Measurements from ENCODE around the gene SLC25A43. TPM values are rescaled to one million over a fixed set of nuclear protein-coding genes. Genes with fewer than 3 reads are reported as not detected.

The SLC25A43 gene
- total and polyA plus RNA-seq, 12 donors = 0.63 to 5.9 (median 2.8) TPM

GRCh38 chrX:119474615-119475388, 75.7 kb downstream of the SLC25A43 start:
- Histone ChIP-seq H3K9me3 (no peaks in the 10 kb centered on the region), H3K4me3 (no peak overlapping the region), H3K27me3 (peaks cover 0 to 9% (median 0%) of the 10 kb centered on the region in 7 donors), H3K36me3 (peaks cover 0 to 21% (median 0%) of the 10 kb centered on the region in 9 donors), H3K27ac (no peak overlapping the region), H3K4me1 (peaks cover 0 to 5% (median 3%) of the 10 kb centered on the region in 9 donors)
- DNase-seq (no peak), ATAC-seq (no peak)
- TF ChIP-seq CTCF (IDR thresholded peaks at IDR 0.05) = no peak
- intact Hi-C loops (cut with DNase I) = no loop called here
- 86 to 90% methylated on average over 23 of the region's 23 CpGs for WGBS, 2 donors

DNA sequence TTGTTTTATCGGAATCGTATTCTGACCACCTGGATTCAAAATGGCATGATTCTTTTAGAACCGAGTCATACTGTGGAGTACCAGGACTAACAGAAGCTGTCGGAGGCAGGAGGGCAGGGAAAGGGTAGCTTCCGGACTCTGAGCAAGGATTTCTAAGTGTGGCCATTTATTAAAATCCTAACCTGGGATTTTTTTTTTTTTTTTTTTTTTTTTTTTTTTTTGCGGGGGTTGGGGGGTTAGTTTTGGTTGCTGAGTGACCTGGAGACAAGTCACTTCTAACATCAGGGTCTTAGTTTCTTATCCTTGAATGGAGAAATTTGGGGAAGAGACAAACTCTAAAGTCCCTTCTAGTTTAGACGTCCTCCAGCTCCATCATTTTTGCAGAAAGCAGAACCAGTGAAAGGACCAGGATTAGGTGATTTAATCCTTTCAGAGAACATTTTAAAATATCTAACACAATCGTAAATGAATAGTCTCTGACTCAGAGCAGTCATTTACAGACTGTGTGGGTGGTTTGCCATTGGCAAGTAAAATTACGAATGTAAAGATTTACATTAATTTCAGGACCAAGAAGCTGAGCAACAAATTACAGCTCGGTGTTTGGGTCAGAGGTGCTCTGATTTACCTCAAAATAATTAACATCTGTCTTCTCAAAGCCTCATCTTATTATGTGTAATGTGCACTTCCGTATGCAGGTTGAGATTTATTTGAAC, 76.4 kb downstream of the SLC25A43 start:
- WGBS, 2 donors = 81 to 84% methylated on average over 10 to 11 of the region's 11 CpGs

GRCh38 chrX:119477812-119478232, 78.7 kb downstream of the SLC25A43 start:
- no peaks in the 10 kb centered on the region for H3K9me3 ChIP-seq
- WGBS, 2 donors = 29 to 40% methylated on average over 3 of the region's 3 CpGs
- peaks cover 0 to 11% (median 5%) of the 10 kb centered on the region in 9 donors for H3K4me1 ChIP-seq
- no peaks in the 10 kb centered on the region for H3K36me3 ChIP-seq
- TF ChIP-seq CTCF (IDR thresholded peaks at IDR 0.05) = no peak
- ATAC-seq (peak in 6 of 8 donors; percentile 22 to 64 (median 33)), DNase-seq (no peak)
- H3K4me3 ChIP-seq = peak overlapping the region in 1 of 10 donors; percentile 8
- H3K27me3 ChIP-seq = peaks cover 0 to 9% (median 0%) of the 10 kb centered on the region in 7 donors
- intact Hi-C loops (cut with DNase I) = no loop called here
- peak overlapping the region in 5 of 10 donors; percentile 9 to 51 (median 41) for H3K27ac ChIP-seq

More for the DNA sequence above, 76.4 kb downstream of the SLC25A43 start:
- Histone ChIP-seq H3K4me1 (peaks cover 0 to 5% (median 0%) of the 10 kb centered on the region in 9 donors), H3K36me3 (peaks cover 0 to 14% (median 0%) of the 10 kb centered on the region in 9 donors), H3K27me3 (peaks cover 0 to 9% (median 0%) of the 10 kb centered on the region in 7 donors), H3K9me3 (no peaks in the 10 kb centered on the region), H3K4me3 (no peak overlapping the region), H3K27ac (no peak overlapping the region)
- no peak for DNase-seq
- no peak for TF ChIP-seq CTCF (IDR thresholded peaks at IDR 0.05)
- intact Hi-C loops (cut with DNase I) = no loop called here
- no peak for ATAC-seq

GRCh38 chrX:119478504-119478903, 79.4 kb downstream of the SLC25A43 start:
- H3K9me3 ChIP-seq = no peaks in the 10 kb centered on the region
- H3K4me3 ChIP-seq = no peak overlapping the region
- no peaks in the 10 kb centered on the region for H3K36me3 ChIP-seq
- H3K27me3 ChIP-seq = peaks cover 0 to 9% (median 0%) of the 10 kb centered on the region in 7 donors
- H3K4me1 ChIP-seq = peaks cover 0 to 13% (median 5%) of the 10 kb centered on the region in 9 donors
- intact Hi-C loops (cut with DNase I) = no loop called here
- no peak for TF ChIP-seq CTCF (IDR thresholded peaks at IDR 0.05)
- peak overlapping the region in 4 of 10 donors; percentile 33 to 51 (median 44) for H3K27ac ChIP-seq
- 56 to 71% methylated on average over 4 of the region's 4 CpGs for WGBS, 2 donors
- no peak for ATAC-seq
- DNase-seq = no peak
